RCC 7860 (cell line): ENCODE data around the gene IFI30.
"Not testable (repeated sequence)": the region's sequence is repeated elsewhere in the genome, so short reads cannot be mapped to it uniquely, and the experiment has no call there.

ENCODE experiments used
- DNase-seq: peaks from one replicate; pipeline ENCODE4 v3.0.0-alpha.2; 2015; ENCODE audit warnings: low spot score
- FAIRE-seq: peaks from 2 replicates; lab custom pipeline; 2012; peaks lifted over from hg19 to GRCh38; lab: Jason Lieb, UNC

Gene IFI30

DNA sequence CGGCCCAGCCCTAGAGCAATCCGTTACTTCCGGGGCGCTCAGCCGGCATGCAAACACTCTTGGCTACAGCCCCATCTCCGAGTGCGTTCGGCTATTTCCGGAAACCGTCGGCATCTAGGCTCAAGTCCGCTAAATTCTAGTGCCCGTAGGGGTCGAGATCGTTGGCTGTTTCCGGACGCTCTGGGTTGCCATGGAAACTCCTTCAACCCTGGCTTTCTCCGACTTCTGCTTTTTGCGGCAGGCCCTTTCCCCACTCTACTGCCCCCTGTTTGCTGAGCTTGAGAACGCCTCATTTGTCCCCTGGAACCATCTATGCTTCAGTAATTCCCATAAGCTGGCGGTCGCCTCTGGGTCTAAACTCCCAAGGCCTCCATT is 21.2 kb upstream of the IFI30 start:
- peak; percentile 90 for FAIRE-seq
- peak; percentile 96 for DNase-seq

DNA sequence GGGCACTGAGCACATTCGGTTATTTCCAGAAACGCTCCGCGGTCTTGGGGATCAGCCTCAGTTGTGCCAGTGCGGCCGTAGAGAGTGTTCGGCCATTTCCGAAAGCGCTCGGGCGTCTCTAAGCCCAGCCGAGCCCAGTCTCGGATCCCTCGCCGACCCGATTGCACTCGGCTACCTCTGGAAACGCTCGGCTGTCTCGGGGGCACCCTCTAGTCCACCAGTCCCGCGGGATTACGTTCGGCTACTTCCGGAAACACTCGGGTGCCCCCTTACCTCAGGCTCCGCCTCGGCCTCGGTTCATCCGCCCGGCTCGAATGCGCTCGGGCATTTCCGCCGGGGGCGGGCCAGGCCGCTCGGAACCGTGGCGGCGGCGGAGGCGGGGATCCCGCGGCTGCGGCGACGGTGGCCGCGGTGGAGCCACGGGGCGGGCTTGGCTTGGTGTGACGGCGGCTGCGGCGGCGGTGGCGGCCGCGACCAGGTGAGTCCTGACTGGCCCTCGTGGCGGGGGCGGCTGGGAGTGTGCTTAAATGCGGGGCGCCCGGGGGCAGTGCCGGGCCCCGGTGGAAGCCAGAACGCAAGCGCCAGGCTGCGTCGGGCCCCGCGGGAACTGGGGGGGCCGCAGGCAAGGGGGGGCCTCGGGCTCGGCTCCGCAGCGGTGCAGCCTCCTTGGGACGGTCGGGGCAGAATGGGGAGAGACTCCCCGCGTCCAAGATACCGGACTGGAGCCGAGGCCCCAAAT is 20.6 kb upstream of the IFI30 start, which contains the start of gene PIK3R2:
Gene PIK3R2 (plus strand): TSS at position 347 of the 739 bp plus-strand sequence. CDS start 2,717 bp downstream, outside the sequence.
- FAIRE-seq (no peak), DNase-seq (peak; percentile 95)

DNA sequence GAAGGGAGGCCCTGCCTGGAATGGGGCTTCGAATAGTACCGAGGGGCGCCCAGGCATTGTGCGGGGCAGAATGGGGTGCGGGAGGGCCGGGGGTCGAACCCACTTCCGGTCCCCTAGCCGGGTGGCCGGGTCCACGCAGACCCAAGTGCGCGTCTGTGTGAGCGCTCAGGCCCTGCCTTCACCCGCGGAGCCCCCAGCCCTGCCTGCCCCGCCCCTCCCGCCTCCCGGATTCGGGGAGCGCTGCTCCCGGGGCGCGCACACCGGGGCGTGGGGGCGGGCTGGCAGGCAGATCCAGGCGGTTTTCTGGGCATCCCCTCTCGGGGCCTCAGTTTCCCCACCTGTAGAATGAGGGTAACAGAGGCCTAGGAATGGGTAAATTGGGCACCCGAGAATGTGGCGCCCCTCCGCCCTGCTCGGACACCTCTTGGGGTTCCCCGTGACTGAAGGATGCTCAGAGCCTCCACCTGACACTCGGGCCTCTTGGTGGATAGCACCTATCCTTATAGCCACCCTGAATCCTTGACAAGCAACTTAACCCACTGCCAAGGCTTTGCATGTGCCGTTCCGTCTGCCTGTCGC is 20.0 kb upstream of the IFI30 start:
- FAIRE-seq (no peak), DNase-seq (no peak)

DNA sequence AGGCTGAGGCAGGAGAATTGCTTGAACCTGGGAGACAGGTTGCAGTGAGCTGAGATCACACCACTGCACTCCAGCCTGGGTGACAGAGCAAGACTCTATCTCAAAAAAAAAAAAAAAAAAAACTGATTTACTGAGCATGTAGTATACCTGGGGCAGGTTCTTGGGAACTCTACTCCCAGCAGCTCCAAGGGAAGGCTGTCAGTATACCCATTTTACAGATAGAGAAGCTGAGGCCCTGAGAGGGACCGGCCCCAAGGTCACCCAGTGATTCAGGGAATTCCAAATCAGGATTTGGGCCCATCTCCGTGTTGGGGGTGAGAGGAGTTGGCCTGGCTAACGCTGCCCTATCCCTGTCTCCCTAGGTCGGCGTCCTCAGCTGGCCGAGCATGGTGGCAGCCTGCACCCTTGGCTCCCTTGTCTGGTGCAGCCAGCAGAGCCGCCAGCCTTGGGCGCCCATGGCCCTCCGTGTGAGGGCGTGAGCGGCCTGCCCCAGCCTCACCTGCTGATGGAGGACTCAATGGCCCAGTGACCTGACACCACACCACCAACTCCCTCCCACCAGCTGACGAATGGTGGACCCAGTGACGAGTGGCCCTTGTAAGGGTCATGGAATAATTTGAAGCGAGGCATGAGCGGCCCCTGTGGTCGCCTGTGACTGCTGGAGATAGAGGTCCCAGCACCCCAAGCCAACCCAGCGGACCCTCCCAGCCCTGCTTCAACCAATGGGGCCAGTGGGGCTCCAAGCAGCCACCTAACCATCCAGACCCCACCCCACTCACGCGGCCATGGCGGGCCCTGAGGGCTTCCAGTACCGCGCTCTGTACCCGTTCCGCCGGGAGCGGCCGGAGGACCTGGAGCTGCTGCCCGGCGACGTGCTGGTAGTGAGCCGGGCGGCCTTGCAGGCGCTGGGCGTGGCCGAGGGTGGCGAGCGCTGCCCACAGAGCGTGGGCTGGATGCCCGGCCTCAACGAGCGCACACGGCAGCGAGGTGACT is 18.2 kb upstream of the IFI30 start:
- DNase-seq = no peak
- no peak for FAIRE-seq

DNA sequence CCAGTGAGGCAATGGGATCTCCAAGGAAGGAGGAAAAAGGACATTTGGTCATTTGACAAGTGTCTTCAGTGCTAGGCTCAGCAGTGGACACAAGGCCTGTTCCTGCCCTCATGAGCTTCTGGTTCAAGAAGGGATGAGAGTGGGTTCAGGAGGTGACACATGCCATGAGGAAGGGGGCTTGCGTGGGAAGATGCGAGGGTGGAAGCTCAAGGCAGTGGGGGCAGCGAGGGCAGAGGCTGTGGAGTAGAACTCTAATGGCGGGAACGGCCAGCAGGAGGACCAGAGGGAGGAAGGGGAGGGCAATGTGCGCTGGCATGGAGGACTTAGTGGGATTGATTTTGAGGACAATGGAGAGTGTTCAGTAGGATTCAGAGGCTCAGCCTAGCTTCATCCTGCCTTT is 17.3 kb upstream of the IFI30 start:
- FAIRE-seq (no peak), DNase-seq (no peak)

DNA sequence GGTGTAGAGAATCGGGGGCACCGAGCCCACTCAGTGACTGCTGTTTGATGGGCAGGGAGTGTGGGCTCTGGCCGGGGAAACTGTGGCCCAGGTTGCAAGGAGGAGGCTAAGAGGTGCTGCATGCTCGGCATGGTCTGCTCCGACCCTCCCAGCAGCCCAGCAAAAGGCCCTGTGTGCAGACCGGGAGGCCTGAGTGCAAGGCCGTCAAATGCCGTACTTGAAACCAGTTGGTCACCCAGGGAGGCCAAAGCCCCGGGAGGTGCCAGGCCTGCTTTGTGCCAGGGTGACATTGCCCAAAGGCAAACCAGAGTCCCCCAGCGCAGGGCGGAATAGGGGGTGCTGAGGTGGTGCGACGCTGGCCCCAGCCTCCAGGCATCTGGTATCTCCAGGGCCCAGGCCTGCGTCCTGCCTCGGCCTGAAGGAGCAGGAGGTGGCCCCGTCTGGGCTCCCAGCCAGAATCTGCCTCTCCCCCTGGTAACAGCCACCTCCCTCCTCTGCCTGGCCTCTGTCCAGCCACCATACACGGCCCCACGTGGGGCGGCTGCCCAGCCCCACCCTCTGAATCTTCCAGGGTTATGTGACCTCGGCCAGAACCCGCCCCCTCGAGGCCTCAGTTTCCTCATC is 16.7 kb upstream of the IFI30 start:
- FAIRE-seq (no peak), DNase-seq (peak; percentile 53)

DNA sequence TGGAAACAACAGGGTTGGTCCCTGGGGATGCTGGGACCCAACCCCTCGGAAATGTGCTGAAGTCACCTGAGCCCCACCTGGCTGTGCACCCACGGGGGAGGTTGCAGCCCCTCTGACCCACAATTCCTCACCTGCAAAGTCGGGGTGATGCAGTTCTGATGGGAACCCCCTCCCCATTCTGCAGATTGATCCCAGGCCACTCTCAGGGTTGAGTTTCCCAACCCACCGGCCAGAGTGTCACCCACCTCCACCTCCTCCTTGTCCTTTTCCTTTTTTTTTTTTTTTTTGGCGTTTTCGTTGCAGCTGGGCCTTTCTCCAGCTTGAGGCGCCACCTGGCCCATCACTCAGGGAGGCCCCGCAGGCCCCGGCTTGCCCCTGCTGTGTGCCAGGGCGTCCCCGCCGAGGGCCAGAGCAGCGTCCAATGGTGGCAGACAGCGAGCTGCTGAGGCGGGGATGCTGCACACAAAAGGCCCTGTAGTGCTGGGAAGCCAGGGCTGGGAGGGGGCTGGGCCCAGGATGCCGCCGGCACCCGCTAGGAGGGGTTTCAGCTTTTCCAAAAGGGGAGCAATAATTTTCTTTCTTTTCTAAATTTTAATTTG is 16.0 kb upstream of the IFI30 start:
- no peak for DNase-seq
- FAIRE-seq = no peak

DNA sequence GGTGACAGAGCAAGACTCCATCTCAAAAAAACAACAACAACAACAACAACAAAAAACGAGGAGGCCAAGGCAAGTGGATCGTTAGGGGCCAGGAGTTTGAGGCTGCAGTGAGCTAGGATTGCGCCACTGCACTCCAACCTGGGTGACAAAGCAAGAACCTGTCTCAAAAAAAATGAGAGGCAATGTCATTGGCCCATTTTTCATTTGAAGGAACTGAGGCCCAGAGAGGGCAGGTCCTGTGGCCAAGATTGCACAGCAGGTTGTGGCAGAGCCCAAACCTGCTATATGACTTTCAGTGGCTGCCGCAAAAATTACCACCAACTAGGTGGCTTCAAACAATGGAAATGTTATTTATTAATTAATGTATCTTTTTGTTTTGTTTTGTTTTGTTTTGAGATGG is 15.1 kb upstream of the IFI30 start:
- no peak for FAIRE-seq

DNA sequence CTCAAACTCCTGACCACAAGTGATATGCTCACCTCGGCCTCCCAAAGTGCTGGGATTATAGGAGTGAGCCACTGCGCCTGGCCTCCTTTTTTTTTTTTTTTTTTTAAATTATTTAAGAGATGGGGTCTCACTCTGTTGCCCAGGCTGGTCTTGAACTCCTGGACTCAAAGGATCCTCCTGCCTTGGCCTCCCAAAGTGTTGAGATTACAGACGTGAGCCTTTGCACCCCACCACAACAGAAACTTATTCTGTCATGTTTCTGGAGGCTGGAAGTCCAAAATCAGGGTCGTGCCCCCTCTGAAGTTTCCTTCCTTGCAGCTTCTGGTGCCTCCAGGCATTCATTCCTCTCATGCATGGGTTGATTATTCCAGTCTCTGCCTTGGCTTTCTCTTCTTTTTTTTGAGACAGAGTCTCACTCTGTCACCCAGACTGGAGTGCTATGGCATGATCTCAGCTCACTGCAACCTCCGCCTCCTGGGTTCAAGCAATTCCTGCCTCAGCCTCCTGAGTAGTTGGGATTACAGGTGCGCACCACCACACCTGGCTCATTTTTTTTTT is 14.5 kb upstream of the IFI30 start:
- not testable (repeated sequence) for DNase-seq, FAIRE-seq

More for the DNA sequence above, 15.1 kb upstream of the IFI30 start:
- DNase-seq = no peak

DNA sequence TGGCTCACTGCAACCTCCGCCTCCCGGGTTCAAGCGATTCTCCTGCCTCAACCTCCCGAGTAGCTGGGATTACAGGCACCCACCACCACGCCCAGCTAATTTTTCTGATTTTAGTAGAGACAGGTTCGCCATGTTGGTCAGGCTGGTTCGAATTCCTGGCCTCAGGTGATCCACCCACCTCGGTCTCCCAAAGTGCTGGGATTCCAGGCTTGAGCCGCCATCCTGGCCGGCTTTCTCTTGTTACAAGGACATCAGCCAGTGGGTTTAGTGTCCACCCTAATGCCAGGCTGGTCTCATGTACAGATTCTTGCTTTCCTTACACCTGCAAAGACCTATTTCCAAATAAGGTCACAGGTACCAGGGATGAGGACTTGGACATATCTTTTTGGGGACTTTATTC is 13.8 kb upstream of the IFI30 start:
- DNase-seq = no peak
- no peak for FAIRE-seq

DNA sequence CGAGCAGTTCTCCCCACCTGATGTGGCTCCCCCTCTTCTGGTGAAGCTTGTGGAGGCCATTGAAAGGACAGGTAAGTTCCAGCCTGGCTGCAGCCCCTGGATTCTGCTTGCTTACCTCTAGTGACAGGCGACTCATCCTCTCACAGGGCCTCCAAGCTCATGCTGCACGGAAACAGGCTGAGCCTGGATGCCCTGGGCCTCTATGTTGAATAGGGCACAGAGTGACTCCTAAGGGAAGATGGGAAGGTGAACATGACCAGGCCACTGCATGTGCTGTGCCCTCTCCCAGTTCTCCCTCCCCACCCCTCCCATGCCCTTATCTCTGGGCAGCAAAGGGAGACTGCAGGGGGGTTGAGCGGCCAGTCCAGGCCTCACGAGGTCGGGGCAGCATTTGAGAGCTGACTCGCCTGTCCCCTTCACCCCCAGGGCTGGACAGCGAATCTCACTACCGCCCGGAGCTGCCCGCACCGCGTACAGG is 13.1 kb upstream of the IFI30 start:
- FAIRE-seq = no peak

DNA sequence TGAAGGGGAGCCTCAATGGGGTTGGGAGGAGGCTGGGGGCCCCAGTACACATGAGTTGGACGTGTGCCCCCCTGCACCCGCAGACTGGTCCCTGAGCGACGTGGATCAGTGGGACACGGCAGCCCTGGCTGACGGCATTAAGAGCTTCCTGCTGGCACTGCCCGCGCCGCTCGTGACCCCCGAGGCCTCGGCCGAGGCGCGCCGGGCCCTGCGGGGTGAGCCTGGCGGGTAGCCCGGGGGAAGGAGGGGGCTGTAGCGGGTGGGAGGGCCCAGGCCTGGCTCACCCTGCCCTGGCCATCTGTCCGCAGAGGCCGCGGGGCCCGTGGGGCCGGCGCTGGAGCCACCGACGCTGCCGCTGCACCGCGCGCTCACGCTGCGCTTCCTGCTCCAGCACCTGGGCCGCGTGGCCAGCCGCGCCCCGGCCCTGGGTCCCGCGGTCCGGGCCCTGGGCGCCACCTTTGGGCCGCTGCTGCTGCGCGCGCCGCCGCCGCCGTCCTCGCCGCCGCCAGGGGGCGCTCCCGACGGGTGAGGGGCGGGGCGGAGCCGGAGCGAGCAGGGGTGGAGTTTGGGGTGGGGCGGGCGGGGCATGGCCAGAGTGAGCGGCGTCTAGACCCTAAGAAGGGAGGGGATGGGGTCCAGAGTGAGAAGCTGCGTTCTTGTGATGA is 12.5 kb upstream of the IFI30 start:
- DNase-seq = peak; percentile 17
- FAIRE-seq = no peak

More for the DNA sequence above, 13.1 kb upstream of the IFI30 start:
- DNase-seq = no peak

DNA sequence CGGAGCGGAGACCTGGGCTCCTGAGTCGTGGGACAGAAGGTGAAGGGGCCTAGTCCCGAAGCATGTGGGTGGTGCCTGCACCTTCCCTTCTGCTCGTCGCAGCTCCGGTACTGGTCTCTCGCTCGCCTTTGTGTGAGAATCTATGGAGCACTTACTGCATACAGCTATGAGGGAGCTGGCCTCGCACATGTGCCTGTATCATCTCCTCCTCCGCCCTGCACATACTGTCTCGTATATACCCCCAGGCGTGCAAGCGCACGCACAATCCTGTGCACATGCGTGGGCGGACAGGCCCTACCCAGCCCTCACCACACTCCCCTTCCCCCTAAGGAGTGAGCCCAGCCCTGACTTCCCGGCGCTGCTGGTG is 12.0 kb upstream of the IFI30 start:
- no peak for FAIRE-seq
- no peak for DNase-seq

DNA sequence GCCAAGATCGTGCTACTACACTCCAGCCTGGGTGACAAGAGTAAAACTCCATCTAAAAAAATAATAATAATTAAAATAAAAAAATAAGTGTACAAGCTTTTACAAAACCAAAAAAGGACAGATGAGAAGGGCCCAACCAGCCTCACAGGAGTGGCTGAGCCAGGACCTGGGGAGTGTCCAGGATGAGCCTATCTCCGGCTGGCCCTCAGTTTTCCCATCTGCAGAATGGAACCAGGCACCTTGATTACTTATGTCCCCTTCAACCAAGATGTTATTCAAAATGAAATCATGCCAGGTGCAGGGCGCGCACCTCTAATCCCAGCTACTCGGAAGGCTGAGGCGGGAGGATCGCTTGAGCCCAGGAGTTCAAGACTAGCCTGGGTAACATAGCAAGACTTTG is 9.5 kb upstream of the IFI30 start:
- FAIRE-seq = no peak
- DNase-seq = no peak

DNA sequence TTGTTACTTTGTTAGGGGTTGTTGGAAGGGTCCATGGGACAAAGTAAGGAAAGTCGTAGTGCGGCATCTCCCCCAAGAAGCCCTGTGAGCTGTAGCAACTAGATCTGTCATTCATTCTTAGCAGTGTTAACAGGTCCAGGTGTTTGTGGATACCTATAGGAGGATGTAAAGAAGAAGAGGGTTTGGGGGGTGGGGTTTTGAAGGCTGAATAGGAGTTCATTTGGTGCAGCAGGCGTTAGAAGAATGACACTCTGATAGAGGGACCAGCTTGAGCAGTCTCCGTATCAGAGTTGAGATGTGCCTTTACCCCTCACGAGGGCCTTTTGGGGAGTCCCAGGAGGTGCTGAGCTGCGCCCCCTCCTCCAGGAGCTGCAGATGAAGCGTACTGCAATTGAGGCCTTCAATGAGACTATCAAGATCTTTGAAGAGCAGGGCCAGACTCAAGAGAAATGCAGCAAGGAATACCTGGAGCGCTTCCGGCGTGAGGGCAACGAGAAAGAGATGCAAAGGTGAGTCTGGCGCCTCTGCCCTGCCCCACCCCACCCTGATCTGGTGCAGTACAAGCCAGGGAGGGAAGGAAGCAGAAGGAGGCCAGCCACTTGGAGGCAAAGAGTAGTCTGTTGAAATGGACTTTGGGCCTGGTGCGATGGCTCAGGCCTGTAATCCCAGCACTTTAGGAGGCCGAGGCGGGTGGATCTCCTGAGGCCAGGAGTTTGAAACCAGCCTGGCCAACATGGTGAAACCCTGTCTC is 7.6 kb upstream of the IFI30 start:
- DNase-seq (no peak), FAIRE-seq (no peak)

DNA sequence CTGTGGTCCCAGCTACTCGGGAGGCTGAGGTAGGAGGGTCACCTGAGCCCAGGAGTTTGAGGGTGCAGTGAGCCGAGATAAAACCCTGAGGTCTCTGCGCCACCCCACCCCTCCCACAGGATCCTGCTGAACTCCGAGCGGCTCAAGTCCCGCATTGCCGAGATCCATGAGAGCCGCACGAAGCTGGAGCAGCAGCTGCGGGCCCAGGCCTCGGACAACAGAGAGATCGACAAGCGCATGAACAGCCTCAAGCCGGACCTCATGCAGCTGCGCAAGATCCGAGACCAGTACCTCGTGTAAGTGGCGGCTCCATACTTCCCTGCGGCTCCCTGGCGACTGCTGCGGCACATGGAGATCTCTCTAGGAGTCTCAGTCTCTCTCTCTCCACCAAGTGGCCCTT is 6.6 kb upstream of the IFI30 start:
- FAIRE-seq (no peak), DNase-seq (no peak)

DNA sequence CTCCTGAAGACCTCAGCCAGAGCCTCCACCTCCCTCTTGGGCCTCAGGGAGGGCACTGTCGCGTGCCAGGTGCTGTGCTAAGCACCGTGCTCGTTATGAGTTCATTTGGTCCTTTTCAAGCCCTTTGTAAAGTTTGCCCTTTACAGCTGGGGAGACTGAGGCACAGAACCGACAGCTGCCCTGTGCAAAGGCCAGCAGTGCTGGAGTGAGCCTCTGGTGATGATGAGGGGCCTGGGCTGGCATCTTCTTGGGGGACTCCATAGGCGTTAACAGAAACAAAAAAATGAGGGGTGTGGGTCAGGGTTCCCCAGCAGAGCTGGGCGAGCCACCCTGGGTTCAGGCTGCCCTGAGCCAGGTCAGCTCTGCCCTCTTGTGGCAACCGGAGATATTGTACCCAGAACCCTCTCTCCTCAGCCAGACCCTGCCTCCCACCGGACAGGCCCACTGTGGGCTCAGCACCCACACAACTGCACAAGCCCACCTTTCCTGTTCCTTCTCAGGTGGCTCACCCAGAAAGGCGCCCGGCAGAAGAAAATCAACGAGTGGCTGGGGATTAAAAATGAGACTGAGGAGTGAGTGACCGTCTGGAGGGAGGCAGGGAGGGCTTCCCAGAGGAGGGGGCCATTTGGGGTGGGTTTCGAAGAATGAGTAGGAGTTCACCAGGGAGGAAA is 5.5 kb upstream of the IFI30 start:
- DNase-seq = no peak
- no peak for FAIRE-seq

DNA sequence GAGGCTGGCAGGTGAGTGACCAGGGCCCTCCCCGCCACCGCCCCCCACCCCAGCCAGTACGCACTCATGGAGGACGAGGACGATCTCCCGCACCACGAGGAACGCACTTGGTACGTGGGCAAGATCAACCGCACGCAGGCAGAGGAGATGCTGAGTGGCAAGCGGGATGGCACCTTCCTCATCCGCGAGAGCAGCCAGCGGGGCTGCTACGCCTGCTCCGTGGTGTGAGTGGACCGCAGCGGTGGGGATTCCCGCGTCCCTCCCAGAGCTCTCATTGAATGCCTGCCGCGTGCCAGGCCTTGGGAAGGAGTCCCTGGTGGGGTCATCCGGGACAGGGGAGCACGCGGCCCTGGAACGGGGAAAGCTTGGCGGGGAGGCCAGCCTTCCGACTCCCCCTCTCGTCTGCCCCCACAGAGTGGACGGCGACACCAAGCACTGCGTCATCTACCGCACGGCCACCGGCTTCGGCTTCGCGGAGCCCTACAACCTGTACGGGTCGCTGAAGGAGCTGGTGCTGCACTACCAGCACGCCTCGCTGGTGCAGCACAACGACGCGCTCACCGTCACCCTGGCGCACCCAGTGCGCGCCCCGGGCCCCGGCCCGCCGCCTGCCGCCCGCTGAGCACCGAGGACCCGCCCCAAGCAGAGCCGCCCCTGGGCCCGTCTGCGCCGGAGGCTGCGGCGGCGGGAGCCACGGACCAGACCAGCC is 4.8 kb upstream of the IFI30 start:
- DNase-seq = no peak
- FAIRE-seq = no peak
